Esophagus muscularis mucosa (tissue), 3 donors: Measurements from ENCODE around the gene KLK11.

ENCODE experiments used
- CTCF ChIP-seq, 3 experiments: fragments of 200-600 bp in 2 of 3; fragments of 450-650 bp in 1 of 3; sonication (generic) in 2 of 3; IDR thresholded peaks; one replicate each; pipeline ENCODE4 v1.5.1; 2017 to 2019; ENCODE audit warnings: antibody characterized with exemption in 3 of 3, mild to moderate bottlenecking in 2 of 3, moderate library complexity in 1 of 3
- POLR2A ChIP-seq: fragments of 450-650 bp; IDR thresholded peaks from one replicate; pipeline ENCODE4 v1.6.1; 2017; ENCODE audit warnings: antibody characterized with exemption, moderate library complexity, mild to moderate bottlenecking, low read depth

- no peak for TF ChIP-seq CTCF (IDR thresholded peaks at IDR 0.05)
- no peak for TF ChIP-seq POLR2A
These were observed 24.3 kb downstream of the KLK11 start for GRCh38 chr19:51002089-51002532.
